ENCODE results near the gene ANKS4B.
"Not testable (repeated sequence)": the region's sequence is repeated elsewhere in the genome, so short reads cannot be mapped to it uniquely, and the experiment has no call there.

ANKS4B gene

GRCh38 chr16:21222495-21223337, 10.8 kb upstream of the ANKS4B start:
- no peak for DNase-seq

- DNase-seq: no peak
These were observed 9.7 kb upstream of the ANKS4B start for GRCh38 chr16:21223787-21224186.

GRCh38 chr16:21224800-21225199, 8.7 kb upstream of the ANKS4B start:
- no peak for DNase-seq

GRCh38 chr16:21226749-21227148, 6.8 kb upstream of the ANKS4B start:
- DNase-seq: no peak

- DNase-seq: no peak
These were observed 5.6 kb upstream of the ANKS4B start for GRCh38 chr16:21227866-21228265.

GRCh38 chr16:21228361-21228872, 5.1 kb upstream of the ANKS4B start:
- DNase-seq: no peak

- DNase-seq: no peak
These were observed 416 bp upstream of the ANKS4B start for GRCh38 chr16:21233045-21233520.

GRCh38 chr16:21235199-21235585, 1.7 kb downstream of the ANKS4B start:
- DNase-seq: no peak

GRCh38 chr16:21236831-21237230, 3.3 kb downstream of the ANKS4B start:
- no peak for DNase-seq

GRCh38 chr16:21239646-21240045, 6.1 kb downstream of the ANKS4B start:
- DNase-seq: no peak

GRCh38 chr16:21242756-21243155, 9.3 kb downstream of the ANKS4B start:
- DNase-seq: no peak

GRCh38 chr16:21244518-21245215, 11.2 kb downstream of the ANKS4B start:
- no peak for DNase-seq

- not testable (repeated sequence) for DNase-seq
These were observed 14.7 kb downstream of the ANKS4B start for GRCh38 chr16:21248179-21248578.

GRCh38 chr16:21250072-21250923, 16.8 kb downstream of the ANKS4B start:
- no peak for DNase-seq

GRCh38 chr16:21253470-21253869, 20.0 kb downstream of the ANKS4B start:
- DNase-seq: no peak

GRCh38 chr16:21256636-21257035, 23.1 kb downstream of the ANKS4B start:
- DNase-seq: no peak

GRCh38 chr16:21257284-21257683, 23.8 kb downstream of the ANKS4B start:
- no peak for DNase-seq

- DNase-seq: no peak
These were observed 27.6 kb downstream of the ANKS4B start for GRCh38 chr16:21260870-21261791.

- no peak for DNase-seq
These were observed 29.5 kb downstream of the ANKS4B start for GRCh38 chr16:21262779-21263639.

- DNase-seq: peak; percentile 50
These were observed 30.4 kb downstream of the ANKS4B start for GRCh38 chr16:21263640-21264570.
